Stomach (tissue), 9 donors: ENCODE results near the gene MRPL45. TPM values are rescaled to one million over a fixed set of nuclear protein-coding genes. Genes with fewer than 3 reads are reported as not detected.

Source experiments
- DNase-seq, 2 donors: peaks; one replicate each; pipeline versions ENCODE4 v3.0.0 to v3.0.0-alpha.2; 2013 to 2019
- H3K27ac ChIP-seq, 5 donors: fragments of 200-600 bp in 4 of 5; sonication (generic) in 4 of 5; one replicate each; pipeline ENCODE4 v1.5.1; 2013 to 2019; ENCODE audit warnings: mild to moderate bottlenecking in 1 of 5, moderate library complexity in 1 of 5
- H3K27me3 ChIP-seq, 3 donors: fragments of 200-600 bp; sonication (generic); one replicate each; pipeline ENCODE4 v1.5.1; 2017 to 2019; ENCODE audit warnings: mixed run types in 1 of 3
- H3K36me3 ChIP-seq, 4 donors: fragments of 200-600 bp; sonication (generic); 1 replicate in 3 of 4; 2 replicates in 1 of 4; pipeline ENCODE4 v1.5.1; 2016 to 2019
- H3K4me1 ChIP-seq, 4 donors: fragments of 200-600 bp; sonication (generic); one replicate each; pipeline ENCODE4 v1.5.1; 2016 to 2019
- H3K4me3 ChIP-seq, 4 donors: fragments of 200-600 bp; sonication (generic) in 3 of 4; one replicate each; pipeline ENCODE4 v1.5.1; 2016 to 2019; ENCODE audit warnings: mild to moderate bottlenecking in 1 of 4
- H3K9me3 ChIP-seq, 4 donors: fragments of 200-600 bp; sonication (generic); one replicate each; pipeline ENCODE4 v1.5.1; 2016 to 2019
- EP300 ChIP-seq: sonication (generic); formaldehyde crosslinking; IDR thresholded peaks from one replicate; pipeline ENCODE4 v1.6.1; 2017; ENCODE audit warnings: antibody characterized with exemption
- POLR2A ChIP-seq, 4 donors: fragments of 450-650 bp; IDR thresholded peaks; one replicate each; pipeline ENCODE4 v1.6.1; 2016; ENCODE audit warnings: antibody characterized with exemption in 4 of 4, control low read depth in 2 of 4, mild to moderate bottlenecking in 1 of 4, moderate library complexity in 1 of 4
- POLR2AphosphoS5 ChIP-seq, 3 donors: sonication (generic); formaldehyde crosslinking; IDR thresholded peaks; one replicate each; pipeline ENCODE4 v1.6.1; 2016; ENCODE audit warnings: antibody characterized with exemption in 3 of 3
- whole genome bisulfite sequencing, 5 donors: extraction: QIAGEN DNeasy Blood & Tissue Kit in 3 of 5; methylation state at CpG; one replicate each; pipeline versions ENCODE4 v1.1.5 to v1.1.7; 2013 to 2018; 5-methylcytosine and 5-hydroxymethylcytosine counted together
- intact Hi-C: fragments of 100-400 bp; cut with DNase I; formaldehyde crosslinking; loops from one replicate; pipeline ENCODE4 v1.15.1; 2023; ENCODE audit warnings: low total_unique reads
- polyA plus RNA-seq, 3 donors: library from polyadenylated mRNA; stranded (reverse); fragments of 200-250 nt; gene quantifications; one replicate each; pipeline ENCODE4 v1.2.3, GENCODE V29; 2013
- total RNA-seq, 5 donors: library from RNA; depleted of rRNA; stranded (reverse); fragments of >200 nt; gene quantifications; one replicate each; pipeline versions ENCODE4 v1.1.0 to v1.2.3, GENCODE V29; 2014 to 2016
- TF ChIP-seq, protein P1 (sequence below), 7 experiments: fragments of 450-650 bp in 4 of 7; fragments of 200-600 bp in 3 of 7; sonication (generic) in 3 of 7; IDR thresholded peaks; one replicate each; pipeline ENCODE4 v1.5.1; 2016 to 2019; ENCODE audit warnings: antibody characterized with exemption in 7 of 7, control low read depth in 2 of 7, mild to moderate bottlenecking in 1 of 7
- donor health status: healthy with polysubstance abuse.
- donor health status: Bipolar disorder and iron deficiency.
- donor health status: healthy.

Gene MRPL45
- total and polyA plus RNA-seq, 8 donors: 5.4 to 49.2 (median 22.8) TPM

DNA sequence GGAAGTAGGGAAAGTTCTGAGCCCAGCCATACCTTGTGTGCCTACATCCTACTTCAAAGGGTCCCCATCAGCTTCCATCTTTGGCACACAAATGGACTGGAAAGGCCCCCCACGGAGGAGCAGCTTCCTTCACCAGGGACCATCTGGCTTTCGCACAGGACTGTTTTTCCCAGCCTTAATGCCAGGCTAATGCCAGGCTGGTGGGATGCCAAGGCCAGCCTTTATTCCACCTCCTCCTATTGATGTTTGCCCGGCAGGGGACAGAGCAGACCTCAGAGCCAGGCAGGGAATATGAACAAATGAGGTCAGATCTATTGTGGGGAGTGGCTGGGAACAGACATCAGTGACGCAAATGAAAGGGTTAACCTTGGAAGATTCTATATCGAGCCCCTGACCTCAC is 41.1 kb downstream of the MRPL45 start:
- TF ChIP-seq, protein P1, sequence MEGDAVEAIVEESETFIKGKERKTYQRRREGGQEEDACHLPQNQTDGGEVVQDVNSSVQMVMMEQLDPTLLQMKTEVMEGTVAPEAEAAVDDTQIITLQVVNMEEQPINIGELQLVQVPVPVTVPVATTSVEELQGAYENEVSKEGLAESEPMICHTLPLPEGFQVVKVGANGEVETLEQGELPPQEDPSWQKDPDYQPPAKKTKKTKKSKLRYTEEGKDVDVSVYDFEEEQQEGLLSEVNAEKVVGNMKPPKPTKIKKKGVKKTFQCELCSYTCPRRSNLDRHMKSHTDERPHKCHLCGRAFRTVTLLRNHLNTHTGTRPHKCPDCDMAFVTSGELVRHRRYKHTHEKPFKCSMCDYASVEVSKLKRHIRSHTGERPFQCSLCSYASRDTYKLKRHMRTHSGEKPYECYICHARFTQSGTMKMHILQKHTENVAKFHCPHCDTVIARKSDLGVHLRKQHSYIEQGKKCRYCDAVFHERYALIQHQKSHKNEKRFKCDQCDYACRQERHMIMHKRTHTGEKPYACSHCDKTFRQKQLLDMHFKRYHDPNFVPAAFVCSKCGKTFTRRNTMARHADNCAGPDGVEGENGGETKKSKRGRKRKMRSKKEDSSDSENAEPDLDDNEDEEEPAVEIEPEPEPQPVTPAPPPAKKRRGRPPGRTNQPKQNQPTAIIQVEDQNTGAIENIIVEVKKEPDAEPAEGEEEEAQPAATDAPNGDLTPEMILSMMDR (IDR thresholded peaks at IDR 0.05): no peak
- no peak for TF ChIP-seq POLR2A (IDR thresholded peaks at IDR 0.05)
- no peak for TF ChIP-seq POLR2AphosphoS5 (IDR thresholded peaks at IDR 0.05)
- no peak for TF ChIP-seq EP300
- intact Hi-C loops: no loop called here
- 59 to 74% (median 68%) methylated on average over 5 of the region's 5 CpGs for WGBS, 5 donors

DNA sequence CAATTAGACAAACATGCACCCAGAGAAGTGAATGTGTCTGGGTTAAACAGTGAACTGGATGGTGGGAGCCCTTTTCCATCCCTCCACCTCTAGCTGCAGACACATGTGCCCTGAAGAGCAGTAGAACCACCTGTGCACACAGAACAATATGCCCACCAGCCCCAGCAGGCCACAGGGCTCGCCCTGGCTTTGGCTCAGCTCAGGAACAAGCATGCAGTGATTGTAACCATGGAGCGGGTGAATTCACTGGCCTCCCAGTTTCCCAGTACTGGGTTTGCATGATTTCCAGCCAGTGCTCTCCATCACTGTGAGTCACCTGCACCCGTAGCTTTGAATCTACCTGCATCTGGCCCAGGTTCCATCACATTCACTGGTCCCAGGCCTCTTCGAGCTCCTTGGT is 41.6 kb downstream of the MRPL45 start:
- Histone ChIP-seq H3K36me3 (no peaks in the 10 kb centered on the region), H3K4me1 (peaks cover 7 to 8% (median 7%) of the 10 kb centered on the region in 4 donors), H3K27ac (no peak overlapping the region), H3K27me3 (peaks cover 0 to 22% (median 0%) of the 10 kb centered on the region in 3 donors), H3K9me3 (no peaks in the 10 kb centered on the region), H3K4me3 (no peak overlapping the region)
- WGBS, 5 donors: 85 to 94% (median 87%) methylated on average over 2 to 4 of the region's 4 CpGs
- TF ChIP-seq POLR2AphosphoS5 (IDR thresholded peaks at IDR 0.05) (no peak), POLR2A (IDR thresholded peaks at IDR 0.05) (no peak), EP300 (no peak)
- TF ChIP-seq, protein P1 (IDR thresholded peaks at IDR 0.05): no peak
- intact Hi-C loops: no loop called here
- DNase-seq: no peak

More for the DNA sequence above, 41.1 kb downstream of the MRPL45 start:
- H3K9me3 ChIP-seq: no peaks in the 10 kb centered on the region
- no peaks in the 10 kb centered on the region for H3K36me3 ChIP-seq
- no peak overlapping the region for H3K27ac ChIP-seq
- peaks cover 7 to 8% (median 7%) of the 10 kb centered on the region in 4 donors for H3K4me1 ChIP-seq
- H3K4me3 ChIP-seq: no peak overlapping the region
- no peak for DNase-seq
- peaks cover 0 to 22% (median 0%) of the 10 kb centered on the region in 3 donors for H3K27me3 ChIP-seq

DNA sequence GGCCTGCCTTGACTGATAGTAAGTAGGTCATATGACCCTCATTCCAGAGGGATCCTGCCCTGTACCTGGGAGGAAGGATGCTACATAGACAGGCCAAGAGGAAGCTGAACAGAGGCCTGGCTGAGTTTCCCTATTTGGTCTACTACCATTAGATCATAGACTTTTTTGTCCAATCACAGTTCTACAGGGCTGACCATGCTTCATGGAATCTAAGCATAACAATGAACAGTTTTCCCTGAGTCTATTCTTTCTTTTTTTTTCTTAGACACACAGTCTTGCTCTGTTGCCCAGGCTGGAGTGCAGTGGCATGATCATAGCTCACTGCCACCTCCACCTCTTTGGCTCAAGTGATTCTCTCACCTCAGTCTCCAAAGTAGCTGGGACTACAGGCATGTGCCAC is 42.9 kb downstream of the MRPL45 start:
- DNase-seq: no peak
- Histone ChIP-seq H3K4me1 (peaks cover 7 to 8% (median 7%) of the 10 kb centered on the region in 4 donors), H3K36me3 (no peaks in the 10 kb centered on the region), H3K4me3 (no peak overlapping the region), H3K27ac (no peak overlapping the region), H3K9me3 (no peaks in the 10 kb centered on the region), H3K27me3 (peaks cover 0 to 11% (median 0%) of the 10 kb centered on the region in 3 donors)
- TF ChIP-seq POLR2A (IDR thresholded peaks at IDR 0.05) (no peak), POLR2AphosphoS5 (IDR thresholded peaks at IDR 0.05) (no peak), EP300 (no peak)
- TF ChIP-seq, protein P1 (IDR thresholded peaks at IDR 0.05): no peak
- intact Hi-C loops: no loop called here

DNA sequence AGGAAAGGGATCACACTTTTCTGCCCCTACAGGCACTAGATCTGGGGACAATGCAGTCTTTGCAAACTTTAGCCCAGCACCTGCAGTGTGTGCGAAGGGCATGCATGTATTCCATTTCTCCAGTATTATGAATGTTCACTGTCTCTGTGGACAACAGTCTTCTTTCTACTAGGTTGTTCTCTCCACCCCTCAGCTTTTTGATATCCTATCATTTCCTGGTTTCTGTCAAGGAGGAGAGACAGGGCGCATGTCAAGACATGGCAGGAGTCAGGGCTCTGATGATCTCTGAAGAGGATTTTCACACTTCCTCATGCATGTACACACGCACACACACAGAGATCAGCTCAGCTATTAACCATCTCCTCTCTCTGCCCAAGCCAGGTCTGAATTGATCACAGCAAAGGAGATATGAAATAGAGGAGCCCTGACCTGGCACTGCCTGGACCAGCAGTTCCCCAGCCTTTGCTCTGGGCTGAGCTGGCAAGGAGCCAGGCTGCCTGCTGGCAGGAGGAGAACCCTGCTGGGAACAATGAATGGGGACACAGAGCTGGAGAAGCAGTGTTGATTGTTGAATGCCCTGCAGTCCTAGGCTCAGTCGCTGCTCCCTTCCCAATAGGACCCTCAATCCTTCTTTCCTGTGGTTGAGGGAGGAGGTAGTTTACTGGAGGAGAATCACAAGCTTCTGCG is 44.2 kb downstream of the MRPL45 start:
- H3K27me3 ChIP-seq: peaks cover 0 to 9% (median 0%) of the 10 kb centered on the region in 3 donors
- TF ChIP-seq EP300: no peak
- TF ChIP-seq POLR2A (IDR thresholded peaks at IDR 0.05): no peak
- no peak for TF ChIP-seq POLR2AphosphoS5 (IDR thresholded peaks at IDR 0.05)
- TF ChIP-seq, protein P1 (IDR thresholded peaks at IDR 0.05): no peak
- intact Hi-C loops: no loop called here
- no peaks in the 10 kb centered on the region for H3K9me3 ChIP-seq
- peak; percentile 85 for DNase-seq
- H3K27ac ChIP-seq: no peak overlapping the region
- H3K4me1 ChIP-seq: peaks cover 7 to 8% (median 7%) of the 10 kb centered on the region in 4 donors
- WGBS, 5 donors: 45 to 58% (median 48%) methylated on average over 5 of the region's 5 CpGs
- H3K4me3 ChIP-seq: no peak overlapping the region
- H3K36me3 ChIP-seq: no peaks in the 10 kb centered on the region
